Pulmonary artery endothelial cell (primary cell): Measurements from ENCODE around the gene LDLR. TPM values are rescaled to one million over a fixed set of nuclear protein-coding genes. Genes with fewer than 3 reads are reported as not detected.
"Not testable (repeated sequence)": the region's sequence is repeated elsewhere in the genome, so short reads cannot be mapped to it uniquely, and the experiment has no call there.

Experiments
- DNase-seq: peaks from one replicate; pipeline ENCODE4 v3.0.0-alpha.2; 2011; ENCODE audit warnings: low read depth, low spot score
- total RNA-seq: library from RNA; depleted of rRNA; stranded (reverse); fragments of >200 nt; gene quantifications from 2 replicates; pipeline ENCODE4 v1.2.3, GENCODE V29; 2014

The LDLR gene
- total RNA-seq, 1 donor from 2014 or later: 98.5 TPM

DNA sequence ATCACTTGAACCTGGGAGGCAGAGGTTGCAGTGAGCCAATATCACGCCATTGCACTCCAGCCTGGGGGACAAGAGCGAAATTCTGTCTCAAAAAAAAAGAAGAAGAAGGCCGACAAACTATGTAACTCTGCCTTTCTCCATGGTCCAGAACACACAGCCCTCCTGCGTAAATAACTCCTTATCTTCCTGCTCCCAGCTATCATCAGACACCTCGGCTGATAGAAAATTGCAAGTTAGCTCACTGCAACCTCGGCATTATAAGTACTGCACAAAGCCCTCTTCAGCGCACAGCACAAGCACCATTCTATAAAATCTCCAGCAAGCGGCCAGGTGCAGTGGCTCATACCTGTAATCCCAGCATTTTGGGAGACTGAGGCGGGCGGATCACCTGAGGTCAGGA is 14.4 kb downstream of the LDLR start:
- not testable (repeated sequence) for DNase-seq

- DNase-seq: no peak
Measured at GRCh38 chr19:11105014-11105636, 15.9 kb downstream of the LDLR start.

DNA sequence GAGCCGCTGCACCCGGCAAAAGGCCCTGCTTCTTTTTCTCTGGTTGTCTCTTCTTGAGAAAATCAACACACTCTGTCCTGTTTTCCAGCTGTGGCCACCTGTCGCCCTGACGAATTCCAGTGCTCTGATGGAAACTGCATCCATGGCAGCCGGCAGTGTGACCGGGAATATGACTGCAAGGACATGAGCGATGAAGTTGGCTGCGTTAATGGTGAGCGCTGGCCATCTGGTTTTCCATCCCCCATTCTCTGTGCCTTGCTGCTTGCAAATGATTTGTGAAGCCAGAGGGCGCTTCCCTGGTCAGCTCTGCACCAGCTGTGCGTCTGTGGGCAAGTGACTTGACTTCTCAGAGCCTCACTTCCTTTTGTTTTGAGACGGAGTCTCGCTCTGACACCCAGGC is 17.2 kb downstream of the LDLR start:
- DNase-seq: no peak

- no peak for DNase-seq
Measured at GRCh38 chr19:11108746-11109145, 19.5 kb downstream of the LDLR start.

DNA sequence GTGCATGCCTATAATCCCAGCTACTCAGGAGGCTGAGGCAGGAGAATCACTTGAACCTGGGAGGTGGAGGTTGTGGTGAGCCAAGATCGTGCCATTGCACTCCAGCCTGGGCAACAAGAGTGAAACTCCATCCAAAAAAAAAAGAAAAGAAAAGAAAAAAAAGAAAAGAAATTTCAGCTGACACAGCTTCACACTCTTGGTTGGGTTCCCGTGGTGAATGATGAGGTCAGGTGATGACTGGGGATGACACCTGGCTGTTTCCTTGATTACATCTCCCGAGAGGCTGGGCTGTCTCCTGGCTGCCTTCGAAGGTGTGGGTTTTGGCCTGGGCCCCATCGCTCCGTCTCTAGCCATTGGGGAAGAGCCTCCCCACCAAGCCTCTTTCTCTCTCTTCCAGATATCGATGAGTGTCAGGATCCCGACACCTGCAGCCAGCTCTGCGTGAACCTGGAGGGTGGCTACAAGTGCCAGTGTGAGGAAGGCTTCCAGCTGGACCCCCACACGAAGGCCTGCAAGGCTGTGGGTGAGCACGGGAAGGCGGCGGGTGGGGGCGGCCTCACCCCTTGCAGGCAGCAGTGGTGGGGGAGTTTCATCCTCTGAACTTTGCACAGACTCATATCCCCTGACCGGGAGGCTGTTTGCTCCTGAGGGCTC is 22.0 kb downstream of the LDLR start:
- no peak for DNase-seq

DNA sequence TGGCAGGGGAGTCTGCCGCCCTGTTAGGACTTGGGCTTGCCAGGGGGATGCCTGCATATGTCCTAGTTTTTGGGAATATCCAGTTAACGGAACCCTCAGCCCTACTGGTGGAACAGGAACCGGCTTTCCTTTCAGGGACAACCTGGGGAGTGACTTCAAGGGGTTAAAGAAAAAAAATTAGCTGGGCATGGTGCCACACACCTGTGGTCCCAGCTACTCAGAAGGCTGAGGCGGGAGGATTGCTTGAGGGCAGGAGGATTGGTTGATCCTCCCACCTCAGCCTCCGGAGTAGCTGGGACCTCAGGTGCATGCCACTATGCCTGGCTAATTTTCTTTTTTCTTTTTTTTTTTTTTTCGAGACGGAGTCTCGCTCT is 22.5 kb downstream of the LDLR start:
- no peak for DNase-seq

- DNase-seq: no peak
Measured at GRCh38 chr19:11113140-11113708, 24.0 kb downstream of the LDLR start.

DNA sequence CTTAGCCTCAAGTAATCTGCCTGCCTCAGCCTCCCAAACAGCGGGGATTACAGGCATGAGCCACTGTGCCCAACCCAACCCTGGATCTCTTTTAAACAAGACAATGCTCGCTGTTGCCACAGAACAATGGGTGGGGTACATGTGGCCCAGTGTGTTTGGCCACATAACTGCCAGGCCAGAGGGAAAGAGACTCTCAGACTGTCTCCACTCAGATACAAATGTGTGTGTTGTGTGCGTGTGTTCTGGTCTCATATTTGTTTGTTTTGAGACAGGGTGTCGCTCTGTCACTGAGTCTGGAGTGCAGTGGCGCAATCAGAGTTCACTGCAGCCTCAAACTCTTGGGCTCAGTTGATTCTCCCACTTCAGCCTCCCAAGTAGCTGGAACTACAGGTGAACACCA is 25.8 kb downstream of the LDLR start:
- no peak for DNase-seq

DNA sequence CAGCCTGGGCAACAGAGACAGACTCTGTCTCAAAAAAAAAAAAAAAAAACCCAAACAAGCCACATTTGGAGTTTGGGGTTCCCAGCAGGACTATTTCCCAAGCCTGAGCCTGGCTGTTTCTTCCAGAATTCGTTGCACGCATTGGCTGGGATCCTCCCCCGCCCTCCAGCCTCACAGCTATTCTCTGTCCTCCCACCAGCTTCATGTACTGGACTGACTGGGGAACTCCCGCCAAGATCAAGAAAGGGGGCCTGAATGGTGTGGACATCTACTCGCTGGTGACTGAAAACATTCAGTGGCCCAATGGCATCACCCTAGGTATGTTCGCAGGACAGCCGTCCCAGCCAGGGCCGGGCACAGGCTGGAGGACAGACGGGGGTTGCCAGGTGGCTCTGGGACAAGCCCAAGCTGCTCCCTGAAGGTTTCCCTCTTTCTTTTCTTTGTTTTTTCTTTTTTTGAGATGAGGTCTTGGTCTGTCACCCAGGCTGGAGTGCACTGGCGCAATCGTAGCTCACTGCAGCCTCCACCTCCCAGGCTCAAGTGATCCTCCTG is 26.7 kb downstream of the LDLR start:
- DNase-seq: no peak

DNA sequence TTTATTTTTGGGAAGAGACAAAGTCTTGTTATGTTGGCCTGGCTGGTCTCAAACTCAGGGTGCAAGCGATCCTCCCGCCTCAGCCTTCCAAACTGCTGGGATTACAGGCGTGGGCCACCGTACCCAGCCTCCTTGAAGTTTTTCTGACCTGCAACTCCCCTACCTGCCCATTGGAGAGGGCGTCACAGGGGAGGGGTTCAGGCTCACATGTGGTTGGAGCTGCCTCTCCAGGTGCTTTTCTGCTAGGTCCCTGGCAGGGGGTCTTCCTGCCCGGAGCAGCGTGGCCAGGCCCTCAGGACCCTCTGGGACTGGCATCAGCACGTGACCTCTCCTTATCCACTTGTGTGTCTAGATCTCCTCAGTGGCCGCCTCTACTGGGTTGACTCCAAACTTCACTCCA is 27.2 kb downstream of the LDLR start:
- no peak for DNase-seq

- DNase-seq: not testable (repeated sequence)
Measured at GRCh38 chr19:11121963-11122362, 32.7 kb downstream of the LDLR start.

DNA sequence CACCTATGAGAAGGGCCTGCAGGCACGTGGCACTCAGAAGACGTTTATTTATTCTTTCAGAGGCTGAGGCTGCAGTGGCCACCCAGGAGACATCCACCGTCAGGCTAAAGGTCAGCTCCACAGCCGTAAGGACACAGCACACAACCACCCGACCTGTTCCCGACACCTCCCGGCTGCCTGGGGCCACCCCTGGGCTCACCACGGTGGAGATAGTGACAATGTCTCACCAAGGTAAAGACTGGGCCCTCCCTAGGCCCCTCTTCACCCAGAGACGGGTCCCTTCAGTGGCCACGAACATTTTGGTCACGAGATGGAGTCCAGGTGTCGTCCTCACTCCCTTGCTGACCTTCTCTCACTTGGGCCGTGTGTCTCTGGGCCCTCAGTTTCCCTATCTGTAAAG is 33.9 kb downstream of the LDLR start:
- no peak for DNase-seq

GRCh38 chr19:11124157-11124556 is 34.9 kb downstream of the LDLR start:
- not testable (repeated sequence) for DNase-seq

DNA sequence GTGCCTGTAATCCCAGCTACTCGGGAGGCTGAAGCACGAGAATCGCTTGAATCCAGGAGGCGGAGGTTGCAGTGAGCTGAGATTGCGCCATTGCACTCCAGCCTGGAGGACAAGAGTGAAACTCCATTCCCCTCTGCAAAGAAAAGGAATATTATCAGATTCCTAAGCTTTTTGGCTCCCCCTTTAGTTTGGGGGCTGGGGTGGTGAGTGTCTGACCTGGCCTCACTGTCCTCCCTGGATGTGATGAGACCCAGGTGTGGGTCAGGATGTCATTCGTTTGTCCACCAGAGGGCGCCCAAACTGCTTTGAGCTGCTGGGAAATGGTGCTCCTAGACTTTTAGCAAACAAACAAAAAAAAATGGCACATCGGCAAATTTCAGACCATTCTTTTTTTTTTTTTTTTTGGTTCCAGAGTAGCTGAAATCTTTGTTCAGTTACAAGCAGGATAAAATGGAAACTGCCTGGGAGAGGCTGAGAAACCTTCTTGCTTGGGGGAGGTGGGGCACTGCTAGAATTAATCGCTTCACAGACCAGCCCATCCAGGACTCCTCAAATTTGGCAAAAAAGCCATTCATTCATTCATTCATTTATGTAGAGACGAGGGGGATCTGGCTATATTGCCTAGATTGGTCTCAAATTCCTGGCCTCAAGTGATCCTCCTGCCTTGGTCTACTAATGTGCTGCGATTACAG is 36.9 kb downstream of the LDLR start:
- no peak for DNase-seq

- DNase-seq: no peak
Measured at GRCh38 chr19:11127905-11128304, 38.6 kb downstream of the LDLR start.

DNA sequence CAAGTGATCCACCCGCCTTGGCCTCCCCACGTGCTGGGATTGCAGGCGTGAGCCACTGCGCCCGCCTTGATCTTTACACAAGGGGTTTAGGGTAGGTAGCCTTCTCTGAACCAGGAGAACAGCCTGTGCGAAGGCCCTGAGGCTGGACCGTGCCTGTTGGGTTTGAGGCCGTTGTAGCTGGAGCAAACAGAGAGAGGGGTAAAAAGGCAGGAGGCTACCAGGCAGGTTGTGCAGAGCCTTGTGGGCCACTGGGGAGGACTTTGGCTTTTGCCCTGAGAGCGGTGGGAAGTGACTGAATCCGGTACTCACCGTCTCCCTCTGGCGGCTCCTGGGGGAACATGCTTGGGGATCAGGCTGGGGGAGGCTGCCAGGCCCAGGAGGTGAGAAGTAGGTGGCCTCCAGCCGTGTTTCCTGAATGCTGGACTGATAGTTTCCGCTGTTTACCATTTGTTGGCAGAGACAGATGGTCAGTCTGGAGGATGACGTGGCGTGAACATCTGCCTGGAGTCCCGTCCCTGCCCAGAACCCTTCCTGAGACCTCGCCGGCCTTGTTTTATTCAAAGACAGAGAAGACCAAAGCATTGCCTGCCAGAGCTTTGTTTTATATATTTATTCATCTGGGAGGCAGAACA is 41.7 kb downstream of the LDLR start:
- DNase-seq: peak; percentile 85

DNA sequence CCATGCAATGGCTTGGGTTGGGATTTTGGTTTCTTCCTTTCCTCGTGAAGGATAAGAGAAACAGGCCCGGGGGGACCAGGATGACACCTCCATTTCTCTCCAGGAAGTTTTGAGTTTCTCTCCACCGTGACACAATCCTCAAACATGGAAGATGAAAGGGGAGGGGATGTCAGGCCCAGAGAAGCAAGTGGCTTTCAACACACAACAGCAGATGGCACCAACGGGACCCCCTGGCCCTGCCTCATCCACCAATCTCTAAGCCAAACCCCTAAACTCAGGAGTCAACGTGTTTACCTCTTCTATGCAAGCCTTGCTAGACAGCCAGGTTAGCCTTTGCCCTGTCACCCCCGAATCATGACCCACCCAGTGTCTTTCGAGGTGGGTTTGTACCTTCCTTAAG is 42.2 kb downstream of the LDLR start:
- DNase-seq: no peak

DNA sequence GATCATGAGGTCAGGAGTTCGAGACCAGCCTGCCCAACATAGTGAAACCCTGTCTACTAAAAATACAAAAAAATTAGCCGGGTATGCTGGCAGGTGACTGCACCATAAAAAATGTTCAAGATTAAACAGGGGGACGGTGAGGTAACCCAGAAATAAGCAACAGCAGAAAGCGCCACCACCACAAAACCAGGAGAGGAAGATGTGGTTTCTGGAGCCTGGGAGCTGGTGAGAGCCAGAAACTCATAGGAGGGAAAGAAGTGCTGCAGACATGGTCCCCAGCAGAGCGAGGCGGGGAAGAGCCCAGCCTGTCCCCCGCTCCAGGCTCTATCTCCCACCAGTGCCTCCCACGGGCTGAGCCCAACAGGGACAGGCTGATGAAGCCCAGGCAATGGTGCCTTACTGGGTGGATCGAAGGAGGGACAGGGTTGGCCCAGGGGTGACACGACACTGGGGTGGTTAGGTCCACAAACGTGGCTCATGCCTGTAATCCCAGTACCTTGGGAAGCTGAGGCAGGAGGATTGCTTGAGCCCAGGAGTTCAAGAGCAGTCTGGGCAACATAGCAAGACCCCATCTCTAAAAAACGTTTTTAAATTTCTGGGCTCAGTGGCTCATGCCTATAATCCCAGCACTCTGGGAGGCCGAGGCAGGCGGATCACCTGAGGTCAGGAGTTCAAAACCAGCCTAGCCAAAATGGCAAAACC is 47.3 kb downstream of the LDLR start:
- no peak for DNase-seq

DNA sequence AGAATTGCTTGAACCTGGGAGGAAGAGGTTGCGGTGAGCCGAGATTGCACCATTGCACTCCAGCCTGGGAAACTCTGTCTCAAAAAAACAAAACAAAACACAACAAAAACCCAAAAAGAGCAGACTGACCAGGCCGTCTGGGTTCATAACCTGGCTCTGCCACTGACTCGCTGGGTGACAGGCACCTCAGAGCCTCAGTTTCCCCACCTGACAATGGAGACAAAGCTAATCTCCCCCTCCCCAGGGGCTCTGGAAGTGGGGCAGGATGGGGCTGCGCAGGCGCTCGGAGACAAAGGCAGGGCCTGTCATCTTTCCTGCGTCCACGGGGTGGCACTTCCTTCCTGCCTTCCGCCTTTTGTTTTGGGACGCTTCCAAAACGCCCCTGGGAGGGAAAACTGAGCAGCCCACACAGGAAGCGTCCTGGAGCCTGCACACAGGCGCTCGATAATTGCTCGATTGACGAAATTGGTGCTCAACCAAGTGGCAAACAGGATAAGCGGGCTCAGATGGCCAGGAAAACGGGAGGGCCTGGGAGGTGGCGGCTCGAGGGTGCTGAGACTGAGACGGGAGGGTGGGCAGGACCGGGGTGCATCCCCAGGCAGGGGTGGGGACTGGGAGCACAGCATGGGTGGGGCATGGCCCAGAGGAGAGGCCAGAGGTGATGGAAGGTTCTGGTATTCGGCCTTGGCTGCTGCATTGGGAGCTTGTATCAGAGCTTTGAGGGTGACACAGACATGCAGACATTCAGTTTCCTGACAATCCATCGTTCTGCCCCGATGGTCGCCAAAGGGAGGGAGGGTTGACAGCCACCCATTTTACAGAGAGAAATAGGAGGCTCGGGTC is 48.5 kb downstream of the LDLR start:
- DNase-seq: no peak

GRCh38 chr19:11138601-11139300 is 49.5 kb downstream of the LDLR start:
- DNase-seq: no peak
